ENCODE results near the gene LSM4. TPM values are rescaled to one million over a fixed set of nuclear protein-coding genes. Genes with fewer than 3 reads are reported as not detected.
"Not testable (repeated sequence)": the region's sequence is repeated elsewhere in the genome, so short reads cannot be mapped to it uniquely, and the experiment has no call there.

The LSM4 gene
- total RNA-seq, 1 donor from 2014 or later = 72.3 TPM

DNA sequence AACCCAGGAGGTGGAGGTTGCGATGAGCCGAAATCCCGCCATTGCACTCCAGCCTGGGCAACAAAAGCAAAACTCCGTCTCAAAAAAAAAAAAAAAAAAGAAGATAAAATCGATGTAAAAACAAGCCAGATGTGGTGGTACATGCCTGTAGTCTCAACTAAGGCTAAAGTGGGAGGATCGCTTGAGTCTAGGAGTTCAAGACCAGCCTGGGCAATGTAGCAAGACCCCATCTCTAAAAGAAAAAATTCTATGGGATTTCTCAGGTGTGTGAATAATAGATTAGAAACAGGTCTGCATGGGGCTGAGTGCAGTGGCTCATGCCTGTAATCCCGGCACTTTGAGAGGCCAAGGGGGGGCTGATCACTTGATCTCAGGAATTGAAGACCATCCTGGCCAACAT lies 28.7 kb upstream of the LSM4 start:
- intact Hi-C loops (cut with DNase I) = no loop called here
- DNase-seq = no peak
- no peak for TF ChIP-seq CTCF (IDR thresholded peaks at IDR 0.05)
- Histone ChIP-seq H3K4me3 (no peak overlapping the region), H3K27me3 (ENCODE audit: low read depth) (no peaks in the 10 kb centered on the region), H3K27ac (no peak overlapping the region), H3K9me3 (no peaks in the 10 kb centered on the region), H3K4me1 (peaks cover 4% of the 10 kb centered on the region), H3K36me3 (peaks cover 17% of the 10 kb centered on the region)
- ATAC-seq = no peak

GRCh38 chr19:18350490-18350889 lies 27.6 kb upstream of the LSM4 start:
- Histone ChIP-seq H3K36me3 (peaks cover 9% of the 10 kb centered on the region), H3K9me3 (no peaks in the 10 kb centered on the region), H3K27ac (no peak overlapping the region), H3K4me3 (no peak overlapping the region), H3K4me1 (peaks cover 4% of the 10 kb centered on the region), H3K27me3 (ENCODE audit: low read depth) (no peaks in the 10 kb centered on the region)
- ATAC-seq = no peak
- DNase-seq = no peak
- TF ChIP-seq CTCF (IDR thresholded peaks at IDR 0.05) = no peak
- intact Hi-C loops (cut with DNase I) = no loop called here

DNA sequence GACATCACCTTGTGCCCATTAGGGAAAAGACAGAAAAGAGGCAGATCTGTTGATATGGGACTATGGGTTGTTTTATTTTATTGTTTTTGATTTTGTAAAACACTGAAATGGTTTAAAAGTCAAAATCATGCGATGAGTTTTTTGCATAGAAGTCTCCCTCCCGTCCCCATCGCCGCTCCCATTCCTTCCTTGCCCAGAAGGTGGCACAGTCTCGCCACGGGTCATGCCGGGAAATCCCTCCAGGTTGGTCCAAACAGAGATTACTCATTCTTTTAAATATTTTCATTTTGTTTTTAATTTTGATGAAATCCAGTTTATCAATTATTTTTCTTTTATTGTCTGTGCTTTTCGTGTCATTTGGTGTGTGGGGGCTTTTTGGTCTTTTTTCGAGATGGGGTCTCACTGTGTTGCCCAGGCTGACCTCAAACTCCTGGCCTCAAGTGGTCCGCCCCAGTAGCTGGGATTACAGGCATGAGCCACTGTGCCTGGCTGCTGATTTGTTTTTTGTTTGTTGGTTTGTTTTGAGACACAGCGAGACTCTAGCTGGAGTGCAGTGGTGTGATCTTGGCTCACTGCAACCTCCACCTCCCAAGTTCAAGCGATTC lies 26.8 kb upstream of the LSM4 start:
- H3K9me3 ChIP-seq = no peaks in the 10 kb centered on the region
- peaks cover 4% of the 10 kb centered on the region for H3K4me1 ChIP-seq
- no peak overlapping the region for H3K4me3 ChIP-seq
- no peak overlapping the region for H3K27ac ChIP-seq
- peak; percentile 86 for TF ChIP-seq CTCF (IDR thresholded peaks at IDR 0.05)
- H3K36me3 ChIP-seq = peaks cover 3% of the 10 kb centered on the region
- peak; percentile 73 to 87 for ATAC-seq
- H3K27me3 ChIP-seq (ENCODE audit: low read depth) = no peaks in the 10 kb centered on the region
- DNase-seq = peak; percentile 71
- intact Hi-C loops (cut with DNase I) = loop anchor here (10.0 kb wide), 1 partner anchor 45 kb away; the partner anchor contains the start of gene LRRC25

- H3K27ac ChIP-seq; ATAC-seq; H3K27me3 ChIP-seq (ENCODE audit: low read depth); H3K36me3 ChIP-seq; DNase-seq; H3K9me3 ChIP-seq; H3K4me3 ChIP-seq; H3K4me1 ChIP-seq: not testable (repeated sequence)
- intact Hi-C loops (cut with DNase I) = loop anchor here (10.0 kb wide), 1 partner anchor 46 kb away; the partner anchor contains the start of gene LRRC25
Observed at GRCh38 chr19:18348818-18349339, 26.0 kb upstream of the LSM4 start.

DNA sequence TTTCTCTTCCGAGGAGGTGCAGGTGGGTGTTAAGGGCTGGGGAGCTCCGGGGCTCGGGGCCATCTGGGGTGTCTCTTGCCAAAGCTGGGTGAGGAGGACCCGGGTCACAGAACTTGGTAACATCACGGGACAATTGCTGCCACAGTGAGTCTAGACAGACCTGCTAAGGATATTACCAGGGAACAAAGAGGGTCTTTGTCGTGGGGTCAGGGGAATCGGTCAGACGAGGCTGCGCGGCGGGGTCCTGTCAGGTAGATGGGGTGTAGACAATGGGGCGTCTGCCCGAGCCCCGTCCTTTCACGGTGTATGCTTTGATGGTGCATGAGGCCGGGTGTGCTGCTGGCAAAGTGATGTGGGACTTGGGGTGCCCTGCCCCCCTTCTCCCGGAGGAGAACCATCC lies 25.3 kb upstream of the LSM4 start:
- ATAC-seq (peak in 1 of 2 donors; percentile 16), DNase-seq (no peak)
- H3K36me3 ChIP-seq = peaks cover 13% of the 10 kb centered on the region
- TF ChIP-seq CTCF (IDR thresholded peaks at IDR 0.05) = no peak
- H3K4me1 ChIP-seq = peaks cover 4% of the 10 kb centered on the region
- H3K27me3 ChIP-seq (ENCODE audit: low read depth) = no peaks in the 10 kb centered on the region
- no peak overlapping the region for H3K4me3 ChIP-seq
- intact Hi-C loops (cut with DNase I) = loop anchor here (10.0 kb wide), 1 partner anchor 47 kb away; the partner anchor contains the start of gene LRRC25
- no peaks in the 10 kb centered on the region for H3K9me3 ChIP-seq
- H3K27ac ChIP-seq = no peak overlapping the region

- H3K4me3 ChIP-seq = no peak overlapping the region
- DNase-seq (no peak), ATAC-seq (no peak)
- H3K4me1 ChIP-seq = peaks cover 12% of the 10 kb centered on the region
- no peak for TF ChIP-seq CTCF (IDR thresholded peaks at IDR 0.05)
- no peaks in the 10 kb centered on the region for H3K27me3 ChIP-seq (ENCODE audit: low read depth)
- H3K36me3 ChIP-seq = peaks cover 19% of the 10 kb centered on the region
- H3K9me3 ChIP-seq = no peaks in the 10 kb centered on the region
- intact Hi-C loops (cut with DNase I) = loop anchor here (10.0 kb wide), 1 partner anchor 49 kb away; the partner anchor contains the start of gene LRRC25
- H3K27ac ChIP-seq = no peak overlapping the region
Observed at GRCh38 chr19:18346091-18346490, 23.2 kb upstream of the LSM4 start.
